OCI-LY3 (cell line): ENCODE measurements around the gene DYDC2.

Source experiments
- CTCF ChIP-seq: fragments of 200-600, 300-600 bp; sonication (generic); IDR thresholded peaks from 2 replicates; pipeline ENCODE4 v1.5.1; 2014; ENCODE audit warnings: antibody characterized with exemption, low read length, low read depth
- EZH2phosphoT487 ChIP-seq: fragments of 200-600 bp; shearing (Covaris generic); IDR thresholded peaks from 2 replicates; pipeline ENCODE4 v1.6.1; 2018; ENCODE audit warnings: antibody characterized with exemption, mixed run types, low read depth

- no peak for TF ChIP-seq CTCF
- no peak for TF ChIP-seq EZH2phosphoT487
Measured at GRCh38 chr10:80405626-80406025, 49.0 kb downstream of the DYDC2 start.
